ENCODE data around the gene WIPF2. TPM values are rescaled to one million over a fixed set of nuclear protein-coding genes. Genes with fewer than 3 reads are reported as not detected.
"Not testable (repeated sequence)": the region's sequence is repeated elsewhere in the genome, so short reads cannot be mapped to it uniquely, and the experiment has no call there.

The WIPF2 gene
- total RNA-seq, 4 donors from 2014 or later, result 7.7 to 11.1 (median 9.5) TPM

DNA sequence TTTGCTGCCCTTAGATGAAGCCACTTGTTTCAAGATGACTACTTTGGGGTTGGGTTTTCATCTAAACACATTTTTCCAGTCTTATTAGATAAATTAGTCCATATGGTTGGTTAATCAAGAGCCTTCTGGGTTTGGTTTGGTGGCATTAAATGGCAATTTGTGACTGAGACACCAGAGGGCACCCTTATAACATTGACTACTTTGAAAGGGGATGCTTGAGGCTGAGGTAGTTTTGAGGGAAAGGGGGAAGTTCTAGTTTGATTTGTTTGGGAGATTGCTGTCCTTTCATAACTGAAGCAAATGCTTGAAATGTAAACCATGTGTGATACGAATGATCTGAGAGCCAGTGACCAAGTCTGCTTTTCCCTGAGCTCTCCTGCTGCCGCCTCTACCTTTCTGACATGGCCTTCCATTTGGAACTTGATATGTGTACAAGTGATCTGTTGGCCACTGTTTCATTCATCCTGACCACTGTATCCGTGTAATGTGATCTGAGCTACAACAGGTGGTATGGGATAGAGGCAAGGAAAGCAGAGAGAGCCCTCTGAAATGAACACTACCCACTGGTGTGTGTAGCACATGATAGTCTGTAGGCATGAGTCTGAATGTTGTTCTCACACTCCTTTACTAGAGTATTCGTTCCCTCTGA lies 84.0 kb downstream of the WIPF2 start:
- 32 to 34% methylated on average over 4 of the region's 4 CpGs for WGBS, 2 donors
- Histone ChIP-seq H3K4me3 (no peak overlapping the region), H3K36me3 (no peaks in the 10 kb centered on the region), H3K4me1 (peaks cover 0 to 61% (median 33%) of the 10 kb centered on the region in 4 donors), H3K9me3 (no peaks in the 10 kb centered on the region), H3K27ac (peak overlapping the region in 2 of 4 donors; percentile 46 to 66), H3K27me3 (no peaks in the 10 kb centered on the region)
- peak in 1 of 2 donors; percentile 93 for DNase-seq (ENCODE audit: low spot score in 2 of 2)
- TF ChIP-seq, protein P1, sequence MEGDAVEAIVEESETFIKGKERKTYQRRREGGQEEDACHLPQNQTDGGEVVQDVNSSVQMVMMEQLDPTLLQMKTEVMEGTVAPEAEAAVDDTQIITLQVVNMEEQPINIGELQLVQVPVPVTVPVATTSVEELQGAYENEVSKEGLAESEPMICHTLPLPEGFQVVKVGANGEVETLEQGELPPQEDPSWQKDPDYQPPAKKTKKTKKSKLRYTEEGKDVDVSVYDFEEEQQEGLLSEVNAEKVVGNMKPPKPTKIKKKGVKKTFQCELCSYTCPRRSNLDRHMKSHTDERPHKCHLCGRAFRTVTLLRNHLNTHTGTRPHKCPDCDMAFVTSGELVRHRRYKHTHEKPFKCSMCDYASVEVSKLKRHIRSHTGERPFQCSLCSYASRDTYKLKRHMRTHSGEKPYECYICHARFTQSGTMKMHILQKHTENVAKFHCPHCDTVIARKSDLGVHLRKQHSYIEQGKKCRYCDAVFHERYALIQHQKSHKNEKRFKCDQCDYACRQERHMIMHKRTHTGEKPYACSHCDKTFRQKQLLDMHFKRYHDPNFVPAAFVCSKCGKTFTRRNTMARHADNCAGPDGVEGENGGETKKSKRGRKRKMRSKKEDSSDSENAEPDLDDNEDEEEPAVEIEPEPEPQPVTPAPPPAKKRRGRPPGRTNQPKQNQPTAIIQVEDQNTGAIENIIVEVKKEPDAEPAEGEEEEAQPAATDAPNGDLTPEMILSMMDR (IDR thresholded peaks at IDR 0.05), result peak; percentile 66 to 90 (median 79)
- TF ChIP-seq POLR2A (IDR thresholded peaks at IDR 0.05) (no peak), EP300 (IDR thresholded peaks at IDR 0.05) (peak in 1 of 2 donors; percentile 36)

- TF ChIP-seq POLR2A (IDR thresholded peaks at IDR 0.05), result no peak
- TF ChIP-seq, protein P1 (IDR thresholded peaks at IDR 0.05), result no peak
- TF ChIP-seq EP300 (IDR thresholded peaks at IDR 0.05), result no peak
- Histone ChIP-seq H3K27me3 (no peaks in the 10 kb centered on the region), H3K27ac (peak overlapping the region in 2 of 4 donors; percentile 46 to 66), H3K36me3 (no peaks in the 10 kb centered on the region), H3K4me1 (peaks cover 0 to 61% (median 41%) of the 10 kb centered on the region in 4 donors), H3K9me3 (no peaks in the 10 kb centered on the region), H3K4me3 (no peak overlapping the region)
- DNase-seq (ENCODE audit: low spot score in 2 of 2), result no peak
- 26 to 35% methylated on average over 5 of the region's 5 CpGs for WGBS, 2 donors
Observed at GRCh38 chr17:40303708-40304551, 84.8 kb downstream of the WIPF2 start.

GRCh38 chr17:40304552-40304863 lies 85.4 kb downstream of the WIPF2 start:
- H3K4me3 ChIP-seq; H3K27me3 ChIP-seq; DNase-seq (ENCODE audit: low spot score in 2 of 2); H3K9me3 ChIP-seq; H3K36me3 ChIP-seq: not testable (repeated sequence)
- Histone ChIP-seq H3K4me1 (peaks cover 0 to 61% (median 47%) of the 10 kb centered on the region in 4 donors), H3K27ac (peak overlapping the region in 2 of 4 donors; percentile 59 to 66)
- 77 to 90% methylated on average over 5 of the region's 5 CpGs for whole genome bisulfite sequencing, 2 donors

DNA sequence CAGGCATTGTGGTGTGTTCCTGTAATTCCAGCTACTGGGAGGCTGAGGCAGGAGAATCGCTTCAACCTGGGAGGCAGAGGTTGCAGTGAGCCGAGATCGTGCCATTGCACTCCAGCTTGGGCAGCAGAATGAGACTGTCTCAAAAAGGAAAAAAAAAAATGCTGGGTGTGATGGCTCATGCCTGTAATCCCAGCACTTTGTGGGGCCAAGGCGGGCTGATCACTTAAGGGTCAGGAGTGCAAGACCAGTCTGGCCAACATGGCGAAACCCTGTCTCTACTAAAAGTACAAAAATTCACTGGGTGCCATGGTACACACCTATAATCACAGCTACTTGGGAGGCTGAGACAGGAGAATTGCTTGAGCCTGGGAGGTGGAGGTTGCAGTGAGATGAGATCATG lies 85.8 kb downstream of the WIPF2 start:
- peaks cover 0 to 64% (median 51%) of the 10 kb centered on the region in 4 donors for H3K4me1 ChIP-seq
- H3K27ac ChIP-seq, result peak overlapping the region in 2 of 4 donors; percentile 59 to 66

GRCh38 chr17:40306395-40306794 lies 87.3 kb downstream of the WIPF2 start:
- TF ChIP-seq EP300 (IDR thresholded peaks at IDR 0.05) (no peak), POLR2A (IDR thresholded peaks at IDR 0.05) (no peak)
- TF ChIP-seq, protein P1 (IDR thresholded peaks at IDR 0.05), result no peak
- H3K4me1 ChIP-seq, result peaks cover 0 to 79% (median 63%) of the 10 kb centered on the region in 4 donors
- no peaks in the 10 kb centered on the region for H3K36me3 ChIP-seq
- H3K9me3 ChIP-seq, result no peaks in the 10 kb centered on the region
- DNase-seq (ENCODE audit: low spot score in 2 of 2), result no peak
- H3K27ac ChIP-seq, result peak overlapping the region; percentile 37 to 94 (median 72)
- no peaks in the 10 kb centered on the region for H3K27me3 ChIP-seq
- no peak overlapping the region for H3K4me3 ChIP-seq
- WGBS, 2 donors, result 45 to 52% methylated on average over 2 of the region's 2 CpGs

More for the DNA sequence above, 85.8 kb downstream of the WIPF2 start:
- not testable (repeated sequence) for H3K36me3 ChIP-seq; H3K9me3 ChIP-seq; H3K27me3 ChIP-seq; H3K4me3 ChIP-seq; DNase-seq (ENCODE audit: low spot score in 2 of 2)
- 88 to 92% methylated on average over 5 of the region's 5 CpGs for WGBS, 2 donors

Data from tibial nerve (tissue), 4 donors.